Peyer's patch (tissue), 4 donors: ENCODE results near the gene DPYSL5.

ENCODE experiments used
- POLR2A ChIP-seq, 2 donors: fragments of 450-650 bp; IDR thresholded peaks; one replicate each; pipeline ENCODE4 v1.5.1; 2017; ENCODE audit warnings: antibody characterized with exemption in 2 of 2, mild to moderate bottlenecking in 2 of 2, moderate library complexity in 2 of 2
- TF ChIP-seq, protein P1 (sequence below), 6 experiments: fragments of 450-650 bp in 4 of 6; fragments of 200-600 bp in 2 of 6; sonication (generic) in 1 of 6; IDR thresholded peaks; one replicate each; pipeline ENCODE4 v1.5.1; 2017 to 2019; ENCODE audit warnings: antibody characterized with exemption in 6 of 6, mild to moderate bottlenecking in 3 of 6, moderate library complexity in 1 of 6

DNA sequence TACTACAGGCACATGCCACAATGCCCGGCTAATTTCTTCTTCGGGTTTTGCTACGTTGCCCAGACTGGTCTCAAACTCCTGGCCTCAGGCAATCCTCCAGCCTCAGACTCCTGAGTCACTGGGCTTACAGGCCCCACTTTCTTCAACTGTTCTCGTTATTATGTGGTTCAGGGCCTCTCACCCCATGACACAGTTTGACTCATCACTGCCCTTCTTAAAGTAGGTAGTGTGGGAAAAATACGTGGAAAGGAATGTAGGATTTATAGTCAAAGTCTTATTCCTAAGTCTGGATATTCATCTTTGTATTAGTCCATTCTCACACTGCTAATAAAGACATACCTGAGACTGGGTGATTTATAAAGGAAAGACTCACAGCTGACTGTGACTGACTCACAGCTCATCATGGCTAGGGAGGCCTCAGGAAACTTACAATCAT is 42.7 kb upstream of the DPYSL5 start:
- TF ChIP-seq, protein P1, sequence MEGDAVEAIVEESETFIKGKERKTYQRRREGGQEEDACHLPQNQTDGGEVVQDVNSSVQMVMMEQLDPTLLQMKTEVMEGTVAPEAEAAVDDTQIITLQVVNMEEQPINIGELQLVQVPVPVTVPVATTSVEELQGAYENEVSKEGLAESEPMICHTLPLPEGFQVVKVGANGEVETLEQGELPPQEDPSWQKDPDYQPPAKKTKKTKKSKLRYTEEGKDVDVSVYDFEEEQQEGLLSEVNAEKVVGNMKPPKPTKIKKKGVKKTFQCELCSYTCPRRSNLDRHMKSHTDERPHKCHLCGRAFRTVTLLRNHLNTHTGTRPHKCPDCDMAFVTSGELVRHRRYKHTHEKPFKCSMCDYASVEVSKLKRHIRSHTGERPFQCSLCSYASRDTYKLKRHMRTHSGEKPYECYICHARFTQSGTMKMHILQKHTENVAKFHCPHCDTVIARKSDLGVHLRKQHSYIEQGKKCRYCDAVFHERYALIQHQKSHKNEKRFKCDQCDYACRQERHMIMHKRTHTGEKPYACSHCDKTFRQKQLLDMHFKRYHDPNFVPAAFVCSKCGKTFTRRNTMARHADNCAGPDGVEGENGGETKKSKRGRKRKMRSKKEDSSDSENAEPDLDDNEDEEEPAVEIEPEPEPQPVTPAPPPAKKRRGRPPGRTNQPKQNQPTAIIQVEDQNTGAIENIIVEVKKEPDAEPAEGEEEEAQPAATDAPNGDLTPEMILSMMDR (IDR thresholded peaks at IDR 0.05), result no peak
- TF ChIP-seq POLR2A (IDR thresholded peaks at IDR 0.05), result no peak
